SJSA1 (cell line): ENCODE measurements around the gene IL13. TPM values are rescaled to one million over a fixed set of nuclear protein-coding genes. Genes with fewer than 3 reads are reported as not detected.
A peak's percentile ranks its signal among the peaks of the same experiment; 100 is the strongest.

Source experiments
- DNase-seq, 2 experiments: peaks; one replicate each; pipeline ENCODE4 v3.0.0-alpha.2; 2015 to 2020; ENCODE audit warnings: low spot score in 2 of 2, low read depth in 1 of 2
- H3K27ac ChIP-seq: fragments of 250-450 bp; sonication (Bioruptor Pico); 2 replicates; pipeline ENCODE4 v1.5.1; 2020; ENCODE audit warnings: mild to moderate bottlenecking, moderate library complexity
- H3K27me3 ChIP-seq: fragments of 250-450 bp; sonication (Bioruptor Pico); replicated peaks from 2 replicates; pipeline ENCODE4 v1.5.1; 2020; ENCODE audit warnings: mild to moderate bottlenecking, moderate library complexity
- H3K36me3 ChIP-seq: fragments of 250-450 bp; sonication (Bioruptor Pico); 2 replicates; pipeline ENCODE4 v1.5.1; 2020; ENCODE audit warnings: mild to moderate bottlenecking
- H3K4me1 ChIP-seq: fragments of 250-450 bp; sonication (Bioruptor Pico); replicated peaks from 2 replicates; pipeline ENCODE4 v1.6.1; 2021; ENCODE audit warnings: mild to moderate bottlenecking
- H3K4me3 ChIP-seq: fragments of 250-450 bp; sonication (Bioruptor Pico); 2 replicates; pipeline ENCODE4 v1.5.1; 2020; ENCODE audit warnings: mild to moderate bottlenecking
- H3K9me3 ChIP-seq: fragments of 250-450 bp; sonication (Bioruptor Pico); replicated peaks from 2 replicates; pipeline ENCODE4 v1.5.1; 2020; ENCODE audit warnings: mild to moderate bottlenecking
- total RNA-seq: library from RNA; depleted of rRNA; stranded (reverse); fragments of >200 nt; shearing (Covaris generic); gene quantifications from 2 replicates; pipeline ENCODE4 v1.2.3, GENCODE V29; 2014; rRNA removed

Gene IL13
- total RNA-seq, 1 experiment from 2014 or later = not detected

GRCh38 chr5:132704875-132705274, 46.9 kb downstream of the IL13 start:
- Histone ChIP-seq H3K27me3 (no peaks in the 10 kb centered on the region), H3K36me3 (peaks cover 18% of the 10 kb centered on the region), H3K9me3 (no peaks in the 10 kb centered on the region), H3K4me1 (peaks cover 12% of the 10 kb centered on the region), H3K27ac (0 out of 2 replicates have a peak overlapping the region, but pooled peaks have one; percentile 2), H3K4me3 (no peak overlapping the region)
- peak in 1 of 2 experiments; percentile 56 for DNase-seq

- H3K4me1 ChIP-seq = peaks cover 17% of the 10 kb centered on the region
- H3K9me3 ChIP-seq = no peaks in the 10 kb centered on the region
- H3K27ac ChIP-seq = no peak overlapping the region
- H3K27me3 ChIP-seq = no peaks in the 10 kb centered on the region
- H3K4me3 ChIP-seq = no peak overlapping the region
- DNase-seq = no peak
- H3K36me3 ChIP-seq = no peaks in the 10 kb centered on the region
Measured at GRCh38 chr5:132708645-132709044, 50.7 kb downstream of the IL13 start.

Other genes starting within 250 kb of the IL13 start
- gene IRF1, start 167.4 kb upstream of the IL13 start, total RNA-seq = 16.0 and 18.4 TPM in 2 replicates
- gene IL5, start 114.7 kb upstream of the IL13 start, total RNA-seq = not detected in 2 replicates
- 12.0 and 17.9 TPM in 2 replicates for gene RAD50, start 101.2 kb upstream of the IL13 start, total RNA-seq
- not detected in 2 replicates for gene IL4, start 15.8 kb downstream of the IL13 start, total RNA-seq
- 11.4 and 12.1 TPM in 2 replicates for gene KIF3A, start 79.4 kb downstream of the IL13 start, total RNA-seq
- gene CCNI2, start 89.3 kb downstream of the IL13 start, total RNA-seq = not detected in 2 replicates
- gene SEPTIN8, start 119.1 kb downstream of the IL13 start, total RNA-seq = 77.3 and 97.4 TPM in 2 replicates
- not detected in 2 replicates for gene SOWAHA, start 155.1 kb downstream of the IL13 start, total RNA-seq
- 24.1 and 31.2 TPM in 2 replicates for gene SHROOM1, start 172.5 kb downstream of the IL13 start, total RNA-seq
- gene GDF9, start 208.3 kb downstream of the IL13 start, total RNA-seq = 0.09 and 0.21 TPM in 2 replicates
- gene UQCRQ, start 208.5 kb downstream of the IL13 start, total RNA-seq = 330 and 440 TPM in 2 replicates
- 0.37 and 5.5 TPM in 2 replicates for gene LEAP2, start 215.5 kb downstream of the IL13 start, total RNA-seq